HG02763 (cell line): Measurements from ENCODE around the gene CALU.

Source experiments
- ATAC-seq: cut with Tn5 transposase; IDR thresholded peaks from one replicate; pipeline ENCODE4 v1.9.1; 2021; ENCODE audit warnings: mild to moderate bottlenecking, moderate library complexity; ENCODE audit not compliant: unreplicated experiment

CALU gene

DNA sequence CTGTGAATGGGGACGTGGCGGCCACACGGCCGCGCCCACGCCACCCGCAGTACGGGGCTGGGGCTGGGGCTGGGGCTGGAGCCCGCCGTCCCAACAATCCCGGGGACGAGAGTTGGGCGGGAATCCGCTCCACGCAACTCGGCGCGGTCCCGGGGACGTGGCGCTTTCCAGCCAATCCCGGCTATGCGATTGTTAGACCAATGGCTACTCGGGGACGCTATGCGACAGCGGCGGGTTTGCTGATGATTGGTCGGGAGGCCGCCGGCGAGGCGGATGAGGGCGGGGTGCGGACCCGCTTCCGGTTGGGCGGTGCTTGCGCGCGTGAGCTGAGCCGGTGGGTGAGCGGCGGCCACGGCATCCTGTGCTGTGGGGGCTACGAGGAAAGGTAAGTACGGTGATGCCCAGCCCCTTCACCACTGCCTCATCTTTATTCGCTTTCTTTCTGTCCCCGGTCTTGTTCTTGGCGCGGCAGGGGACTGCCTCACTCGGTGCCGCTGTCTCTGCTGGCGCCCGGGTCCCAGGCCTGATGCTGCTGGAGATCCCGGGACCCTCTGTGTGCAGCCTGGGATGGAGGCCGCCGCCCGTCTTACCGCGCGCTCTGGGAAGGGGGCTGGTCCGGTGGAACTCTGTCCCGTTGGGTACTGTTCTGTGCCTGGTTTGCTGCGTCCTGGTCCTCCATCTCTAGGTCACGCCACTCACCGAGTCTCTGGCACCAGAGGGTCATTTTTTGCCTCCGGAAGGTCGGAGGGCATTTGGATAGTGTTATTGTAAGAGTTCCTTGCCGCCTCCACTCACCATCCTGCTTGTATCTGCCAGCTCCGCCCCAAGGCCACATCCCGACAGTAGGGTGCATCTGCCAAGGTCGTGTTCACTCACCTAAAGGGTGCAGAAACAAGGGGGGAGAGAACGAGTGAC is at the start of gene CALU:
Gene CALU, plus strand, starts transcription at position 312 of the 915 bp plus-strand sequence. CDS start 9,225 bp downstream, outside the sequence.
- peak; percentile 98 for ATAC-seq

DNA sequence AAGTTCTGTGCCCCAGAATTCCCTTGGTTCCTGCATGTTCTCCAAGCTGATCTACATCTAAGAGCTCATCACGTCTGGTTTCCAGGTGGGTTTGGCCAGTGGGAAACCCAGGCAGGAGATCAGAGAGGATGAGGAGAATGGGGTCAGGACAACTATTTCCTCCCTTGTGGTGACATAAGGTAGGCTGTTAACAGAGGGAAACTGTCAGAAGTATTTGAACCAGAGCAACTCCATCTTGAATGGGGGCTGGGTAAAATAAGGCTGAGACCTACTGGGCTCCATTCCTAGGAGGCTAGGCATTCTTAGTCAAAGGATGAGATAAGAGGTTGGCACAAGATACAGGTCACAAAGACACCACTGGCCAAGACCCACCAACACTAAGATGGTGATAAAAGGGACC is 47.9 kb upstream of the CALU start:
- no peak for ATAC-seq

- ATAC-seq, result no peak
Measured at GRCh38 chr7:128692623-128693270, 46.4 kb upstream of the CALU start.

GRCh38 chr7:128693373-128694015 is 45.7 kb upstream of the CALU start:
- no peak for ATAC-seq

- ATAC-seq, result no peak
Measured at GRCh38 chr7:128694738-128695137, 44.4 kb upstream of the CALU start.

DNA sequence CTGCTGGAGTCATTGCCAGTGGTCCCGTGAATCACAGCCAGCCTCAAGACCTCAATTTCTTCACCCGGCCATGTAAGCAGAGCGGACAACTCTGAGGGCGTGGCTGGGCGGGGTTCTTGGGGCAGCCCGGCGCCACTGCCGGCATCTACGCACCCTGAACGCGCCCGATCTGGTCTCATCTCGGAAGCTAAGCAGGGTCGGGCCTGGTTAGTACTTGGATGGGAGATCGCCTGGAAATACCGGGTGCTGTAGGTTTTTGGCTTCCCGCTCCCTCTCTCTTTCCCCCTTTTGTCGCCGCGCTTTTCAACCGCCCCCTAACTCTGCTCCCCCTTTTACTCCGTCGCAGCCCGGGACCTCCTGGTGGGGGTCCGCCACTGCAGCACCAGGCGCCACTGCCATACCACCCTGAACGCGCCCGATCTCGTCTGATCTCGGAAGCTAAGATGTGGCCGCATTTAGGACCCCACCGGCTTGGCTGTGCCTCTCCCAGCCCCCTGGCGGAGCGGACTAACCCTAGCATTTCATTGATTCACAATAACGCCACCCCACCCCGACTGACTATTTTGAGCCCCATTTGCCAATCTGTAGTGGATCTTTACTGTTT is 41.8 kb upstream of the CALU start:
- no peak for ATAC-seq

DNA sequence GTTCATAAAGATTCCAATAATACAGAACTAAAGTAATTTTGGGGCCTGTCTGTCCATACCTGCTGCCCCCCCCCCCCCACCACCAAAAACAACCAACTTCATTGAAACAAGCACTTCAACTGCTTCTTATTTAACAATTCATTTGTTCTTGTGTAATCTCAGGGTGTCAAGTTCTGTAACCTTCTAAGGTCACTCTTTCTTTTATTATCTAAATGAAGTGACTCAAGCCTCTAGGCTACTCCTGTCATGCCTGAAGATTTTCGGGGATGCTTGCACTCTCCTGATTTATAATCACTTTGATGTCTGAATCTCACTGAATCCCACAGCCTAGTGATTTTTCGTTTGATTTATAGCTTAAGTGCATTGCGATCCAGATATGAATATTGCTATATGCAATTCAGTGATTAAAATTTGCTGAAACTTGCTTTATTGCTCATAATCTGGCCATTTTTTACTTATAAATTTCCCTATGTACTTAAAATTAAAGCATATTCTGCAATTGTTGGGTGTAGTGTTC is 39.9 kb upstream of the CALU start:
- no peak for ATAC-seq

DNA sequence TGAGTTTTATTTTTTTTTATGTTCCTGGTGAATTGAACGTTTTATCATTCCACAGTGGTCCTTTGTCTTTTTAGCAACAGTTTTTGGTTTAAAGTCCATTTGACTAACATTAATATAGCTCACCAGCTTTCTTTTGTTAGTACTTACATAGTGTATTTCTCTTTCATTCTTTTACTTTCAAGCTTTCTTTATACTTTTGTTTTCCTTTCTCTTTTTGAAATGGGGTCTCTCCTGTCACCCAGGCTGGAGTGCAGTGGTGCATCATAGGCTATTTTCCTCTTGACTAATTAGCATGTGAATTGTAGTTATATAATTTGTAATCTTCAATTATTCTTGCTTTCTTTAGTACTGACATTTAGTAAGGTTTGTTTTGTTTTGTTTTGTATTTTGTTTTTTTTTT is 39.3 kb upstream of the CALU start:
- ATAC-seq, result no peak

GRCh38 chr7:128701062-128701785 is 37.9 kb upstream of the CALU start:
- ATAC-seq, result no peak

GRCh38 chr7:128703609-128704241 is 35.4 kb upstream of the CALU start:
- ATAC-seq, result no peak

DNA sequence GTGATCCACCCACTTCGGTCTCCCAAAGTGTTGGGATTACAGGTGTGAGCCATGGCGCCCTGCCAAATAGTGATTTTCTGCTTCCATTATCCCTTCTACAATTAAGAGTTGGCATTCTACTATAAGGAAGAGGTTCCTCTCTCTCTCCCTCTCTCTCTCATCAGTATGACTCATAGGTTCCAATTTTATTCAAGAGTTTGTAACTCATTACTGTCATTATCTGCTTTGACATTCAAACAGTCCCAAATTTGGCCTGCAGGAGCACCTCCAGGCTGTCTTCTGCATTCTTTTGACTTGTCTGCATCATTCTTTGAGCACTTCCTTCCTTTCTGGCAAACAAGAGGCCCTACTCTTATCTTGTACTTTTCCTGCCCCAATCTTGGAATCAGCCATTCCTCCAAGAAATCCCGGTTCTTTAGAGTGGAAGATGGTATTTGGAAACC is 33.2 kb upstream of the CALU start:
- no peak for ATAC-seq

- ATAC-seq, result no peak
Measured at GRCh38 chr7:128707752-128708151, 31.4 kb upstream of the CALU start.

GRCh38 chr7:128708235-128708634 is 30.9 kb upstream of the CALU start:
- no peak for ATAC-seq

GRCh38 chr7:128708824-128709223 is 30.3 kb upstream of the CALU start:
- ATAC-seq, result no peak

- ATAC-seq, result no peak
Measured at GRCh38 chr7:128710481-128710880, 28.7 kb upstream of the CALU start.

- no peak for ATAC-seq
Measured at GRCh38 chr7:128713794-128714193, 25.4 kb upstream of the CALU start.

DNA sequence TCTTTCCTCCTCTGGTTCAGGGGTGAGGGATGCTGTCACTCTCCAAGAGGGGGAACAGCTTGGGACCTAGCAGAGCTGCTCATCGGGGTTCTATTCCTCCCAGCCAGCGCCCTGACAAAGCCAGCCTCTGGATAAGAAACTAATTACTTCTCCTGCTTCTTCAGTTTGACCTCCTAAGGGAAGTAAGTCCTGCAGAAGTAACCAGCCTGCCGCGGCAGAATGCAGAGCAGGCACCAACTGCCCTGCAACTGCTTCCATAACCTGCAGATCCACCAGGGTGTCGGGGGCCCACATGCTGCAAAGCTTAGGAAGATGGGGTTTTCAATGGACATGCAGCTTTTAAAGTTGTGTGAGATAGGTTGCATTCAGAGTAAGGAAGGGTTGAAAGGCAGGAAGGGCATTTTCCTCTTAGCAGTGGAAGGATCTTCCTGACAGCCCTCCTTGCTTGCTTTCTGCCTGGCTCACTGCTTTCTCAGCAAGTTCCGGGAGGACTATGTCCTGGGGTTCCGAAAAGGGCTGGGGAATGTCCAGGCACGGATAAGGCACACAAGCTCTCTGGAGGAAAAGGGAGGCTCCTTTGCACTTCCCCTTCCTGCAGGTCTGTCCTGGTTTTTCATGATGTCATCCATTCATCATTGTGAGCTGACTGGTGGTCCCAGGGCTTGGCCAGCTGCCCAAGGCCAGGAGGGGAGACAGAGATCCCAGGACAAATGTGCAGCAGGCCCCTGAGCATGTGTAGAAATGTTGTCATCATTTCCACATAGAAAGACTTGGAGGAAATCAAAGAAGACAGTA is 24.3 kb upstream of the CALU start:
- ATAC-seq, result no peak

DNA sequence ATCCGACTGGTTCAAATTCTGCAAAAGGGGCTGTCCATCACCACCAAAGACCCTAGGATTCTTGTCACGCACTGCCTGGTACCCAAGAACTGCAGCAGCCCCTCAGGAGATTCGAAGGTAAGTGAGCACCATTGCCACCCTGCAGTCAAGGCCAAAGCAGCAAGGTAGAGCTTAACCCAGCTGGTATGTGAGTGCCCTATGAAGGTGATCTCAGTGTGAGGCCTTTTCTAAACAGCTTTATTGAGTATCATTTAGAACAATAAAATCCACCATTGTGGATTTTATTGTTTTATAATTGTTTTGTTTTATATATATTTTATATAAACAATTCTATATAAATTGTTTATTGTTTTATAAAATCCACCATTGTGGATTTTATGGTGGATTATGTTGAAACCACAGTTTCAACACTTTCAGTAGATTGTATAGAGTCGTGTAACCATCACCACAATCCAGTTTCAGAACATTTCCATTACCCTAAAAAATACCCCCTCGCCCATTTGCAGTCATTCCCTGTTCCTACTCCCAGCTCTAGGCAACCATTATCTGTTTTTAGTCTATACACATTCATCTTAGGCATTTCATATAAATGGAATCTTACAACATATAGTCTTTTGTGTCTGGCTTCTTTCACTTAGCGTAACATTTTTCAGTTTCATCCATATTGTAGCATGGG is 20.1 kb upstream of the CALU start:
- no peak for ATAC-seq

DNA sequence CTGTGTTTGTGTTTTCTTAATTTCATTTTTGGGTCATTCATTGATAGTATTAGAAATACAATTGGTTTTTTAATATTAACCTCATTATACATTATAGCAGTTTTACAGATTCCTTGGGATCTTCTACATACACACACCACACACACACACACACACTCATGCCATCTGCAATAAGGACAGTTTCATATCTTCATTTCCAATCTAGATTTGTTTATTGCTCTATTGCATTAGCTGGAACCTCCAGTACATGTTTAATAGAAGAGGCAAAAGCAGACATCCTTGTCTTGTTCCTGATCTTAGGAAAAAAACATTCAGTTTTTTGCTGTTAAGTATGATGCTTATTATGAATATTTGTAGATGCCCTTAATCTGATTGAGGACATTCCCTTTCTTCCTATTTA is 17.8 kb upstream of the CALU start:
- no peak for ATAC-seq
